GM23338 (cell line): ENCODE results near the gene PCED1A. TPM values are rescaled to one million over a fixed set of nuclear protein-coding genes. Genes with fewer than 3 reads are reported as not detected.
A peak's percentile ranks its signal among the peaks of the same experiment; 100 is the strongest.

Experiments used
- ATAC-seq: fragments of 200-7000 bp; cut with Tn5 transposase; 3 replicates; pipeline ENCODE4 v1.9.1; 2020
- DNase-seq: peaks from one replicate; pipeline ENCODE4 v3.0.0-alpha.2; 2015; ENCODE audit warnings: low spot score
- H2AFZ ChIP-seq: fragments of 200-600 bp; sonication (generic); 2 replicates; pipeline ENCODE4 v1.8.0; 2016; ENCODE audit warnings: antibody characterized with exemption, mild to moderate bottlenecking, moderate library complexity
- H3F3A ChIP-seq: fragments of 200-600 bp; sonication (generic); replicated peaks from 2 replicates; pipeline ENCODE4 v1.8.0; 2017; ENCODE audit warnings: antibody characterized with exemption, mixed run types, low read depth
- H3K27ac ChIP-seq: fragments of 200-600 bp; sonication (generic); 2 replicates; pipeline ENCODE4 v1.6.1; 2016; ENCODE audit warnings: low read depth
- H3K27me3 ChIP-seq: fragments of 200-600 bp; sonication (generic); 2 replicates; pipeline ENCODE4 v1.8.0; 2016; ENCODE audit warnings: mild to moderate bottlenecking, mixed run types, moderate library complexity; ENCODE audit not compliant: insufficient read depth
- H3K36me3 ChIP-seq: fragments of 200-600 bp; sonication (generic); 2 replicates; pipeline ENCODE4 v1.8.0; 2016; ENCODE audit warnings: mild to moderate bottlenecking; ENCODE audit not compliant: insufficient read depth
- H3K4me1 ChIP-seq: fragments of 200-600 bp; sonication (generic); 2 replicates; pipeline ENCODE4 v1.8.0; 2016; ENCODE audit warnings: mild to moderate bottlenecking, moderate library complexity; ENCODE audit not compliant: insufficient read depth
- H3K4me2 ChIP-seq: fragments of 200-600 bp; sonication (generic); 2 replicates; pipeline ENCODE4 v1.7.1; 2017; ENCODE audit warnings: mixed run types
- H3K4me3 ChIP-seq: fragments of 200-600 bp; sonication (generic); 2 replicates; pipeline ENCODE4 v1.6.1; 2016; ENCODE audit warnings: mixed run types
- H3K79me2 ChIP-seq: fragments of 200-600 bp; sonication (generic); replicated peaks from 2 replicates; pipeline ENCODE4 v1.8.0; 2017; ENCODE audit warnings: mild to moderate bottlenecking; ENCODE audit not compliant: insufficient read depth
- H3K9me2 ChIP-seq: fragments of 200-600 bp; sonication (generic); 2 replicates; pipeline ENCODE4 v1.8.0; 2017; ENCODE audit not compliant: insufficient read depth
- H4K20me1 ChIP-seq: fragments of 200-600 bp; sonication (generic); replicated peaks from 2 replicates; pipeline ENCODE4 v1.8.0; 2017; ENCODE audit warnings: mild to moderate bottlenecking; ENCODE audit not compliant: insufficient read depth
- H3K27ac Mint-ChIP-seq: 2 replicates; pipeline ENCODE4 v1.8.0; 2020; ENCODE audit warnings: inconsistent platforms, mild to moderate bottlenecking, moderate library complexity, mixed read lengths
- H3K27me3 Mint-ChIP-seq: 3 replicates; pipeline ENCODE4 v1.8.0; 2022; ENCODE audit warnings: low read depth, mild to moderate bottlenecking, moderate library complexity, mixed read lengths, inconsistent platforms; ENCODE audit not compliant: insufficient read depth, poor library complexity
- H3K36me3 Mint-ChIP-seq: 3 replicates; pipeline ENCODE4 v1.8.0; 2021; ENCODE audit warnings: low read depth, mild to moderate bottlenecking, inconsistent platforms, moderate library complexity, mixed read lengths
- H3K4me1 Mint-ChIP-seq: 3 replicates; pipeline ENCODE4 v1.8.0; 2020; ENCODE audit warnings: mild to moderate bottlenecking, inconsistent platforms, mixed read lengths
- H3K4me3 Mint-ChIP-seq: 3 replicates; pipeline ENCODE4 v1.8.0; 2021; ENCODE audit warnings: moderate library complexity, mild to moderate bottlenecking, inconsistent platforms, mixed read lengths
- H3K9me3 Mint-ChIP-seq: 3 replicates; pipeline ENCODE4 v1.8.0; 2020; ENCODE audit warnings: moderate library complexity, mild to moderate bottlenecking, inconsistent platforms, mixed read lengths
- JUNB ChIP-seq: IDR thresholded peaks from one replicate; pipeline ENCODE4 v1.6.1; 2016; ENCODE audit warnings: antibody characterized with exemption; ENCODE audit not compliant: unreplicated experiment
- NANOG ChIP-seq: IDR thresholded peaks from 2 replicates; pipeline ENCODE4 v1.6.1; 2016; ENCODE audit warnings: antibody characterized with exemption, borderline replicate concordance
- POLR2AphosphoS5 ChIP-seq: IDR thresholded peaks from 2 replicates; pipeline ENCODE4 v1.6.1; 2016; ENCODE audit warnings: antibody characterized with exemption, low read depth
- STAT1 ChIP-seq: IDR thresholded peaks from one replicate; pipeline ENCODE4 v1.6.1; 2016; ENCODE audit warnings: antibody characterized with exemption; ENCODE audit not compliant: unreplicated experiment
- ZNF331 ChIP-seq: fragments of 250-450 bp; sonication (Bioruptor Pico); IDR thresholded peaks from 2 replicates; pipeline ENCODE4 v1.5.0; 2020; ENCODE audit warnings: low read depth, mild to moderate bottlenecking, moderate library complexity
- ZNF462 ChIP-seq: fragments of 250-450 bp; sonication (Bioruptor Pico); IDR thresholded peaks from 2 replicates; pipeline ENCODE4 v1.5.0; 2020; ENCODE audit warnings: mild to moderate bottlenecking, moderate library complexity
- polyA plus RNA-seq: library from polyadenylated mRNA; unstranded; fragments of >200 nt; fragmentation: Nextera tagmentation; extraction: Ambion mirVana; gene quantifications from 2 replicates; pipeline ENCODE4 v1.2.1, GENCODE V29; 2016
- total RNA-seq: library from RNA; depleted of rRNA; stranded (reverse); fragments of >200 nt; shearing (Covaris generic); gene quantifications from 2 replicates; pipeline ENCODE4 v1.2.3, GENCODE V29; 2014

PCED1A gene
- total and polyA plus RNA-seq, 2 experiments from 2014 or later, result 5.0 to 8.9 TPM

DNA sequence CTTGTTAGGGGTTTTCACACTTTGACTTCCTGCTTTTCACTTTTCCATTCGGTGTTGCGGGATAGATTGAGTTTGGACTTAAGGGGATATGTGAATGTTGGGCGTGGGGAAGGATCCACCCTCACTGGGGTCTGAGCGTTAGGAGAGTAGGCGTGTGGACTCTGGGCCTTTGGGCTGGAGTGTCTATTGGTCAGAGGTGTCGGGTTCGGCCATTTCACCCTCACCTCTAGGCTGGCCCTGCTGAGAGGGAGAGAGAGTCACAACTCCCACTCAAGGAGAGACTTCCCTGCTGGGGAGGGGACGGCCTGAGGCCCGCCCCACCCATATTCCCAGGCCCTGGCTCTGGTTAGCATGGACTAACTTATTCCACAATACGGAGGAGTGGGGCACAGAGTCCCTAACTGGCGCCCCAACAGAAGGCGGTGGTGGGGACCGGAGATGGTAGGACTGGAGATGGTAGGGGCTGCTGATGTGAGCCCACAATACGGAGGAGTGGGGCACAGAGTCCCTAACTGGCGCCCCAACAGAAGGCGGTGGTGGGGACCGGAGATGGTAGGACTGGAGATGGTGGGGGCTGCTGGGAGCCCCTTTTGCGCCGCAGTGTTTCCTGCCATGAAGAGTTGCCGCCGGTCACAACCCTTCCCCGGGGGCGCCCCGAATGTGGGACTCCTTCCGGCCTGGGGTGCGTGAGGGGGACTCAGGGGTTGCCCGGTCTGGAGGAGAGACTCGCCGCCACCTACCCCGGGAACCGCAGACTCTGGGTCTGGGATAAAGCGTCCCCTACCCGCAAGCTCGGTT is 31.4 kb upstream of the PCED1A start:
- Histone ChIP-seq H3K9me2 (no peaks in the 10 kb centered on the region), H2AFZ (peak overlapping the region; percentile 100), H3K4me3 (peak overlapping the region; percentile 91), H3K4me2 (peak overlapping the region; percentile 99), H3K79me2 (peaks cover 30% of the 10 kb centered on the region), H3K4me1 (peaks cover 5% of the 10 kb centered on the region), H3F3A (0 out of 2 replicates have a peak, but pooled peaks cover 5% of the 10 kb centered on the region), H3K27me3 (peaks cover 28% of the 10 kb centered on the region), H4K20me1 (peaks cover 13% of the 10 kb centered on the region), H3K36me3 (no peaks in the 10 kb centered on the region), H3K27ac (no peak overlapping the region)
- no peak overlapping the region for H3K27ac Mint-ChIP-seq
- H3K9me3 Mint-ChIP-seq, result no peaks in the 10 kb centered on the region
- ATAC-seq, result peak; percentile 33
- peak; percentile 13 for DNase-seq
- no peak for TF ChIP-seq JUNB
- no peak for TF ChIP-seq NANOG
- no peak for TF ChIP-seq ZNF331
- peaks cover 31% of the 10 kb centered on the region for H3K4me1 Mint-ChIP-seq
- peaks cover 4% of the 10 kb centered on the region for H3K36me3 Mint-ChIP-seq
- H3K27me3 Mint-ChIP-seq, result peaks cover 31% of the 10 kb centered on the region
- H3K4me3 Mint-ChIP-seq, result peak overlapping the region; percentile 91

GRCh38 chr20:2871111-2871465 is 30.6 kb upstream of the PCED1A start:
- H3K4me2 ChIP-seq, result no peak overlapping the region
- ATAC-seq (no peak), DNase-seq (no peak)
- 0 out of 2 replicates have a peak, but pooled peaks cover 6% of the 10 kb centered on the region for H4K20me1 ChIP-seq
- H3K27ac Mint-ChIP-seq, result no peak overlapping the region
- H3K4me3 Mint-ChIP-seq, result no peak overlapping the region; the same call in 2 of the 3 replicates
- H3K9me2 ChIP-seq, result no peaks in the 10 kb centered on the region
- H3K79me2 ChIP-seq, result peaks cover 22% of the 10 kb centered on the region
- no peaks in the 10 kb centered on the region for H3K9me3 Mint-ChIP-seq
- H3K27me3 Mint-ChIP-seq, result peaks cover 31% of the 10 kb centered on the region
- peaks cover 3% of the 10 kb centered on the region for H3K36me3 Mint-ChIP-seq
- TF ChIP-seq ZNF462 (CRISPR knock-in tag) (no peak), STAT1 (no peak), POLR2AphosphoS5 (no peak)
- 0 out of 2 replicates have a peak, but pooled peaks cover 5% of the 10 kb centered on the region for H3F3A ChIP-seq
- H2AFZ ChIP-seq, result no peak overlapping the region
- peaks cover 5% of the 10 kb centered on the region for H3K4me1 ChIP-seq
- H3K27me3 ChIP-seq, result peaks cover 28% of the 10 kb centered on the region
- no peak overlapping the region for H3K4me3 ChIP-seq
- H3K27ac ChIP-seq, result no peak overlapping the region
- H3K4me1 Mint-ChIP-seq, result peaks cover 29% of the 10 kb centered on the region
- H3K36me3 ChIP-seq, result no peaks in the 10 kb centered on the region
